Right kidney (tissue), 9 donors: ENCODE results near the gene TESK1.
A peak's percentile ranks its signal among the peaks of the same experiment; 100 is the strongest.

Source experiments
- DNase-seq: peaks from one replicate; pipeline ENCODE4 v3.0.0-alpha.2; 2016
- long read RNA-seq, 8 donors: transcript quantifications; one replicate each; lab custom pipeline, GENCODE V29; 2026

The TESK1 gene
- long read RNA-seq, donor 1, transcript TESK1-201 (10 exons, 2,421 nt): major isoform, 7 of 32 reads
- long read RNA-seq, donor 1, partial matches to known transcripts: 23 of 32 reads
- long read RNA-seq, donor 1, other reads (novel, unspliced or antisense): 0 of 32 reads
- long read RNA-seq, donor 2, transcript TESK1-201 (10 exons, 2,421 nt): major isoform, 5 of 21 reads
- long read RNA-seq, donor 2, partial matches to known transcripts: 14 of 21 reads
- long read RNA-seq, donor 2, other reads (novel, unspliced or antisense): 0 of 21 reads
- long read RNA-seq, donor 3, partial matches to known transcripts: 0 of 4 reads
- long read RNA-seq, donor 3, other reads (novel, unspliced or antisense): 0 of 4 reads
- long read RNA-seq, donor 4, transcript TESK1-201 (10 exons, 2,421 nt): major isoform, 6 of 9 reads
- long read RNA-seq, donor 4, partial matches to known transcripts: 0 of 9 reads
- long read RNA-seq, donor 4, other reads (novel, unspliced or antisense): 0 of 9 reads
- long read RNA-seq, donor 5, transcript TESK1-201 (10 exons, 2,421 nt): major isoform, 13 of 19 reads
- long read RNA-seq, donor 5, partial matches to known transcripts: 6 of 19 reads
- long read RNA-seq, donor 5, other reads (novel, unspliced or antisense): 0 of 19 reads
- long read RNA-seq, donor 6, transcript TESK1-201 (10 exons, 2,421 nt): major isoform, 9 of 9 reads
- long read RNA-seq, donor 6, partial matches to known transcripts: 0 of 9 reads
- long read RNA-seq, donor 6, other reads (novel, unspliced or antisense): 0 of 9 reads
- long read RNA-seq, donor 7, transcript TESK1-201 (10 exons, 2,421 nt): major isoform, 6 of 20 reads
- long read RNA-seq, donor 7, partial matches to known transcripts: 12 of 20 reads
- long read RNA-seq, donor 7, other reads (novel, unspliced or antisense): 0 of 20 reads
- long read RNA-seq, donor 8, transcript TESK1-201 (10 exons, 2,421 nt): major isoform, 10 of 16 reads
- long read RNA-seq, donor 8, partial matches to known transcripts: 6 of 16 reads
- long read RNA-seq, donor 8, other reads (novel, unspliced or antisense): 0 of 16 reads

- DNase-seq: peak; percentile 90
Measured at GRCh38 chr9:35604578-35605350, at the start of gene TESK1. Gene TESK1, plus strand, starts transcription at chr9:35605262. Its CDS starts 358 bp downstream, at chr9:35605620.

GRCh38 chr9:35555881-35556280 lies 49.2 kb upstream of the TESK1 start:
- no peak for DNase-seq

- DNase-seq: no peak
Measured at GRCh38 chr9:35556776-35557175, 48.3 kb upstream of the TESK1 start.

GRCh38 chr9:35557320-35557719 lies 47.7 kb upstream of the TESK1 start:
- no peak for DNase-seq

GRCh38 chr9:35558185-35558584 lies 46.9 kb upstream of the TESK1 start:
- no peak for DNase-seq

- DNase-seq: no peak
Measured at GRCh38 chr9:35559792-35560530, 45.1 kb upstream of the TESK1 start.

GRCh38 chr9:35560625-35561337 lies 44.3 kb upstream of the TESK1 start:
- DNase-seq: no peak

GRCh38 chr9:35561468-35562261 lies 43.4 kb upstream of the TESK1 start:
- no peak for DNase-seq

- no peak for DNase-seq
Measured at GRCh38 chr9:35562895-35563780, 41.9 kb upstream of the TESK1 start.

GRCh38 chr9:35563791-35564197 lies 41.3 kb upstream of the TESK1 start:
- peak; percentile 62 for DNase-seq

- no peak for DNase-seq
Measured at GRCh38 chr9:35564658-35565061, 40.4 kb upstream of the TESK1 start.

GRCh38 chr9:35566417-35566816 lies 38.6 kb upstream of the TESK1 start:
- no peak for DNase-seq

- DNase-seq: no peak
Measured at GRCh38 chr9:35568196-35568595, 36.9 kb upstream of the TESK1 start.

- DNase-seq: no peak
Measured at GRCh38 chr9:35569206-35569605, 35.9 kb upstream of the TESK1 start.

GRCh38 chr9:35570709-35571504 lies 34.2 kb upstream of the TESK1 start:
- DNase-seq: no peak

GRCh38 chr9:35574578-35575122 lies 30.4 kb upstream of the TESK1 start:
- no peak for DNase-seq

- no peak for DNase-seq
Measured at GRCh38 chr9:35575478-35575877, 29.6 kb upstream of the TESK1 start.

GRCh38 chr9:35577486-35577885 lies 27.6 kb upstream of the TESK1 start:
- no peak for DNase-seq
